ENCODE measurements around the gene ZIC3. TPM values are rescaled to one million over a fixed set of nuclear protein-coding genes. Genes with fewer than 3 reads are reported as not detected.

The ZIC3 gene
- total RNA-seq, 1 experiment from 2014 or later: not detected

DNA sequence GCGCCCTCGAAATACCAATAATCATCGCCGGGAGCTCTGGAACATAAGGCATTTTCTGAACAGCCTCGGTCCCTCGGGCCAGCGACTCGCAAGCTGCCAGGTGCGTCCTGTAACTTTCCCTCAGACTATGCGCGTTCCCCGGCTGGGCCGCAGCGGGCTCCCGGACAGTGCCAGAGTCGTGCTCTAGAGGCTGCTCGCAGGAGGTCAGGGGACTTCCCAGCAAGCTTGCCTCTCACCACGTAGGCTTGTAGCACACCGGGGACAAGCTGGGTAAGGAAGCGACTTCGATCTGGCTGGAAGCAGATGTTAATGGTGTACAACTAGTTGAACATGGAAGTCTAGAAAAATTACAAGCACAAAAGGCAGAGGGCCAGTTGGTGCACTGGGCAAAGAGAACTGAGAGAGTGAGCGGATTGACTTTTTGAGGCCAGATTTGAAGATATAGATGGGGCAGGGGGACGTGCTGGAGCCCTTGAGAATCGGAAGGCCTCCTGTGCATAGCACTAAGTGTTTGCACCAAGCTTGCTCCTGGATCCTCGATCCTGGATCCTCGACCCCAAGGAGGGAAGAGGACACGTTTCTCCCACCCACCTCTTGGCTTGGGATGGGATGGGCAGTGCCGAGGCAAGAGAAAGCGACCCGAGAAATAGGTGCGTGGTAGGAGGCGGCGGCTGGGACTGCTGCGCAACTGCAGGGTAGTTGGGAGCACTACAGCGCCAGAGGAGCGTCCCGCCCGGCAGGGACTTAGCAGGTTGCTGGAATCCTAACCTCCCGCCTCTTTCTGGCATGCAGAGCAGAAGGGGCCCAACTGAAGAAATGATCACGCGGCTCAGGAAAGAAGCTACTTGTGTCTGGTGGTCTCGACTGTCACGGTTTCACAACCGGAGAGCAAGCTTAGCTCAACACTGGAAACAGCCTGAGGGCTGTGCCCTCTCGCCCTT is 19.9 kb upstream of the ZIC3 start:
- DNase-seq (ENCODE audit: low read depth, low spot score): no peak
- Histone ChIP-seq H3K4me1 (ENCODE audit: control insufficient read depth in 1 of 2, insufficient read depth in 2 of 2, low read length in 2 of 2) (no peaks in the 10 kb centered on the region), H3K79me2 (ENCODE audit: insufficient read depth, low read length) (no peaks in the 10 kb centered on the region), H3K9ac (ENCODE audit: low read length) (no peak overlapping the region), H3K4me2 (ENCODE audit: low read length) (no peak overlapping the region), H3K36me3 (ENCODE audit: control insufficient read depth in 1 of 2, insufficient read depth in 2 of 2, low read length in 2 of 2) (no peaks in the 10 kb centered on the region), H2AFZ (ENCODE audit: low read depth, low read length, poor library complexity, severe bottlenecking) (no peak overlapping the region), H3K9me3 (ENCODE audit: control insufficient read depth in 1 of 2, insufficient read depth in 1 of 2, low read depth in 1 of 2, low read length in 2 of 2) (no peaks in the 10 kb centered on the region), H3K27me3 (ENCODE audit: insufficient read depth, low read length) (no peaks in the 10 kb centered on the region), H3K27ac (ENCODE audit: low read depth, low read length) (no peak overlapping the region), H3K9me2 (ENCODE audit: insufficient read depth) (no peaks in the 10 kb centered on the region), H4K20me1 (ENCODE audit: insufficient read depth) (no peaks in the 10 kb centered on the region), H3K4me3 (replicated peaks in 1 of 2; ENCODE audit: low read depth in 1 of 2, low read length in 2 of 2) (no peak overlapping the region)
- no TSS peak for BruUV-seq (replicated peaks)
- no peak for ATAC-seq
- ChIA-PET CTCF (no interaction called here), POLR2A (no interaction called here), RAD21 (ENCODE audit: low non-redundant PET in 1 of 2, low total read pairs in 2 of 2, uncharacterized antibody in 2 of 2, unreplicated experiment in 2 of 2) (no interaction called here)
- TF ChIP-seq ELF1 (IDR thresholded peaks at IDR 0.05; ENCODE audit: borderline replicate concordance, low read depth): no peak
- no peak for TF ChIP-seq YY1 (IDR thresholded peaks at IDR 0.05; ENCODE audit: extremely low read depth, insufficient replicate concordance, low read depth, low read length)
- TF ChIP-seq EGR1 (IDR thresholded peaks at IDR 0.05; ENCODE audit: low read depth): no peak
- TF ChIP-seq, protein P1, sequence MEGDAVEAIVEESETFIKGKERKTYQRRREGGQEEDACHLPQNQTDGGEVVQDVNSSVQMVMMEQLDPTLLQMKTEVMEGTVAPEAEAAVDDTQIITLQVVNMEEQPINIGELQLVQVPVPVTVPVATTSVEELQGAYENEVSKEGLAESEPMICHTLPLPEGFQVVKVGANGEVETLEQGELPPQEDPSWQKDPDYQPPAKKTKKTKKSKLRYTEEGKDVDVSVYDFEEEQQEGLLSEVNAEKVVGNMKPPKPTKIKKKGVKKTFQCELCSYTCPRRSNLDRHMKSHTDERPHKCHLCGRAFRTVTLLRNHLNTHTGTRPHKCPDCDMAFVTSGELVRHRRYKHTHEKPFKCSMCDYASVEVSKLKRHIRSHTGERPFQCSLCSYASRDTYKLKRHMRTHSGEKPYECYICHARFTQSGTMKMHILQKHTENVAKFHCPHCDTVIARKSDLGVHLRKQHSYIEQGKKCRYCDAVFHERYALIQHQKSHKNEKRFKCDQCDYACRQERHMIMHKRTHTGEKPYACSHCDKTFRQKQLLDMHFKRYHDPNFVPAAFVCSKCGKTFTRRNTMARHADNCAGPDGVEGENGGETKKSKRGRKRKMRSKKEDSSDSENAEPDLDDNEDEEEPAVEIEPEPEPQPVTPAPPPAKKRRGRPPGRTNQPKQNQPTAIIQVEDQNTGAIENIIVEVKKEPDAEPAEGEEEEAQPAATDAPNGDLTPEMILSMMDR (IDR thresholded peaks at IDR 0.05 in 2 of 3, conservative IDR thresholded peaks at IDR 0.05 in 1 of 3; ENCODE audit: borderline replicate concordance in 1 of 3, insufficient read depth in 1 of 3, low read depth in 2 of 3, low read length in 2 of 3): no peak
- no peak for TF ChIP-seq EZH2 (IDR thresholded peaks at IDR 0.05)
- TF ChIP-seq TCF7L2 (IDR thresholded peaks at IDR 0.05; ENCODE audit: borderline replicate concordance, extremely low read depth, insufficient read depth, insufficient read length): no peak
- no peak for TF ChIP-seq SRF (IDR thresholded peaks at IDR 0.05; ENCODE audit: low read depth)
- no peak for TF ChIP-seq JUND (IDR thresholded peaks at IDR 0.05)
- TF ChIP-seq, protein P2, sequence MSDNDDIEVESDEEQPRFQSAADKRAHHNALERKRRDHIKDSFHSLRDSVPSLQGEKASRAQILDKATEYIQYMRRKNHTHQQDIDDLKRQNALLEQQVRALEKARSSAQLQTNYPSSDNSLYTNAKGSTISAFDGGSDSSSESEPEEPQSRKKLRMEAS (IDR thresholded peaks at IDR 0.05): no peak
- TF ChIP-seq CBX3 (IDR thresholded peaks at IDR 0.05; ENCODE audit: low read depth): no peak
- TF ChIP-seq SP1 (IDR thresholded peaks at IDR 0.05; ENCODE audit: low read depth): no peak
- no peak for TF ChIP-seq RAD21 (IDR thresholded peaks at IDR 0.05; ENCODE audit: low read depth)
- TF ChIP-seq FOSL1 (IDR thresholded peaks at IDR 0.05; ENCODE audit: low read depth): no peak
- TF ChIP-seq, protein P3, sequence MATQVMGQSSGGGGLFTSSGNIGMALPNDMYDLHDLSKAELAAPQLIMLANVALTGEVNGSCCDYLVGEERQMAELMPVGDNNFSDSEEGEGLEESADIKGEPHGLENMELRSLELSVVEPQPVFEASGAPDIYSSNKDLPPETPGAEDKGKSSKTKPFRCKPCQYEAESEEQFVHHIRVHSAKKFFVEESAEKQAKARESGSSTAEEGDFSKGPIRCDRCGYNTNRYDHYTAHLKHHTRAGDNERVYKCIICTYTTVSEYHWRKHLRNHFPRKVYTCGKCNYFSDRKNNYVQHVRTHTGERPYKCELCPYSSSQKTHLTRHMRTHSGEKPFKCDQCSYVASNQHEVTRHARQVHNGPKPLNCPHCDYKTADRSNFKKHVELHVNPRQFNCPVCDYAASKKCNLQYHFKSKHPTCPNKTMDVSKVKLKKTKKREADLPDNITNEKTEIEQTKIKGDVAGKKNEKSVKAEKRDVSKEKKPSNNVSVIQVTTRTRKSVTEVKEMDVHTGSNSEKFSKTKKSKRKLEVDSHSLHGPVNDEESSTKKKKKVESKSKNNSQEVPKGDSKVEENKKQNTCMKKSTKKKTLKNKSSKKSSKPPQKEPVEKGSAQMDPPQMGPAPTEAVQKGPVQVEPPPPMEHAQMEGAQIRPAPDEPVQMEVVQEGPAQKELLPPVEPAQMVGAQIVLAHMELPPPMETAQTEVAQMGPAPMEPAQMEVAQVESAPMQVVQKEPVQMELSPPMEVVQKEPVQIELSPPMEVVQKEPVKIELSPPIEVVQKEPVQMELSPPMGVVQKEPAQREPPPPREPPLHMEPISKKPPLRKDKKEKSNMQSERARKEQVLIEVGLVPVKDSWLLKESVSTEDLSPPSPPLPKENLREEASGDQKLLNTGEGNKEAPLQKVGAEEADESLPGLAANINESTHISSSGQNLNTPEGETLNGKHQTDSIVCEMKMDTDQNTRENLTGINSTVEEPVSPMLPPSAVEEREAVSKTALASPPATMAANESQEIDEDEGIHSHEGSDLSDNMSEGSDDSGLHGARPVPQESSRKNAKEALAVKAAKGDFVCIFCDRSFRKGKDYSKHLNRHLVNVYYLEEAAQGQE (IDR thresholded peaks at IDR 0.05; ENCODE audit: low read depth): no peak
- no peak for TF ChIP-seq ZNF274 (IDR thresholded peaks at IDR 0.05; ENCODE audit: low read depth, low read length)
- TF ChIP-seq, protein P4, sequence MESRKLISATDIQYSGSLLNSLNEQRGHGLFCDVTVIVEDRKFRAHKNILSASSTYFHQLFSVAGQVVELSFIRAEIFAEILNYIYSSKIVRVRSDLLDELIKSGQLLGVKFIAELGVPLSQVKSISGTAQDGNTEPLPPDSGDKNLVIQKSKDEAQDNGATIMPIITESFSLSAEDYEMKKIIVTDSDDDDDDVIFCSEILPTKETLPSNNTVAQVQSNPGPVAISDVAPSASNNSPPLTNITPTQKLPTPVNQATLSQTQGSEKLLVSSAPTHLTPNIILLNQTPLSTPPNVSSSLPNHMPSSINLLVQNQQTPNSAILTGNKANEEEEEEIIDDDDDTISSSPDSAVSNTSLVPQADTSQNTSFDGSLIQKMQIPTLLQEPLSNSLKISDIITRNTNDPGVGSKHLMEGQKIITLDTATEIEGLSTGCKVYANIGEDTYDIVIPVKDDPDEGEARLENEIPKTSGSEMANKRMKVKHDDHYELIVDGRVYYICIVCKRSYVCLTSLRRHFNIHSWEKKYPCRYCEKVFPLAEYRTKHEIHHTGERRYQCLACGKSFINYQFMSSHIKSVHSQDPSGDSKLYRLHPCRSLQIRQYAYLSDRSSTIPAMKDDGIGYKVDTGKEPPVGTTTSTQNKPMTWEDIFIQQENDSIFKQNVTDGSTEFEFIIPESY (IDR thresholded peaks at IDR 0.05; ENCODE audit: extremely low read depth, insufficient replicate concordance, low read length): no peak
- TF ChIP-seq ZFX (IDR thresholded peaks at IDR 0.05): no peak
- TF ChIP-seq SIN3A (IDR thresholded peaks at IDR 0.05; ENCODE audit: low read depth): no peak
- intact Hi-C loops (cut with micrococcal nuclease): no loop called here

Data from HCT116 (cell line).